Measurements from ENCODE around the gene SMIM20.

SMIM20 gene

GRCh38 chr4:25881193-25881592 is 32.8 kb upstream of the SMIM20 start:
- ATAC-seq (replicated peaks) = no peak
- H3K9me3 Mint-ChIP-seq = peaks cover 4% of the 10 kb centered on the region in 2 donors
- peaks cover 12 to 18% of the 10 kb centered on the region in 2 donors for H3K36me3 Mint-ChIP-seq
- peaks cover 47 to 63% of the 10 kb centered on the region in 2 donors for H3K4me1 Mint-ChIP-seq
- H3K27me3 Mint-ChIP-seq = no peaks in the 10 kb centered on the region
- DNase-seq = no peak
- no peak overlapping the region for H3K4me3 Mint-ChIP-seq
- H3K27ac Mint-ChIP-seq = peak overlapping the region; percentile 37

GRCh38 chr4:25882226-25882625 is 31.8 kb upstream of the SMIM20 start:
- Mint-ChIP-seq H3K4me3 (no peak overlapping the region), H3K36me3 (peaks cover 12 to 13% of the 10 kb centered on the region in 2 donors), H3K27me3 (no peaks in the 10 kb centered on the region), H3K9me3 (peaks cover 4% of the 10 kb centered on the region in 2 donors), H3K4me1 (peaks cover 40 to 54% of the 10 kb centered on the region in 2 donors), H3K27ac (peak overlapping the region; percentile 38)
- ATAC-seq (replicated peaks) (no peak), DNase-seq (no peak)

GRCh38 chr4:25883565-25883964 is 30.5 kb upstream of the SMIM20 start:
- Mint-ChIP-seq H3K4me3 (no peak overlapping the region), H3K27me3 (no peaks in the 10 kb centered on the region)

GRCh38 chr4:25884031-25884782 is 29.8 kb upstream of the SMIM20 start:
- no peak overlapping the region for H3K4me3 Mint-ChIP-seq

More at GRCh38 chr4:25883565-25883964, 30.5 kb upstream of the SMIM20 start:
- DNase-seq (no peak), ATAC-seq (replicated peaks) (no peak)
- Mint-ChIP-seq H3K4me1 (peaks cover 42 to 52% of the 10 kb centered on the region in 2 donors), H3K36me3 (peaks cover 12 to 16% of the 10 kb centered on the region in 2 donors), H3K27ac (no peak overlapping the region), H3K9me3 (peaks cover 4% of the 10 kb centered on the region in 2 donors)

GRCh38 chr4:25888781-25889180 is 25.2 kb upstream of the SMIM20 start:
- Mint-ChIP-seq H3K27me3 (no peaks in the 10 kb centered on the region), H3K27ac (no peak overlapping the region), H3K4me1 (peaks cover 19 to 20% of the 10 kb centered on the region in 2 donors), H3K9me3 (no peaks in the 10 kb centered on the region), H3K36me3 (peaks cover 5 to 15% of the 10 kb centered on the region in 2 donors), H3K4me3 (no peak overlapping the region)
- ATAC-seq (replicated peaks) = no peak
- DNase-seq = no peak

More at GRCh38 chr4:25884031-25884782, 29.8 kb upstream of the SMIM20 start:
- Mint-ChIP-seq H3K27me3 (no peaks in the 10 kb centered on the region), H3K27ac (peak overlapping the region; percentile 43), H3K9me3 (peaks cover 4% of the 10 kb centered on the region in 2 donors), H3K36me3 (peaks cover 12 to 18% of the 10 kb centered on the region in 2 donors), H3K4me1 (peaks cover 45 to 47% of the 10 kb centered on the region in 2 donors)
- peak; percentile 54 to 58 for ATAC-seq (replicated peaks)
- DNase-seq = no peak

- Mint-ChIP-seq H3K27ac (no peak overlapping the region), H3K36me3 (peaks cover 2 to 15% of the 10 kb centered on the region in 2 donors), H3K9me3 (no peaks in the 10 kb centered on the region), H3K27me3 (no peaks in the 10 kb centered on the region), H3K4me3 (no peak overlapping the region), H3K4me1 (peaks cover 9 to 10% of the 10 kb centered on the region in 2 donors)
- DNase-seq (no peak), ATAC-seq (replicated peaks) (no peak)
These were observed 24.2 kb upstream of the SMIM20 start for GRCh38 chr4:25889589-25890503.

GRCh38 chr4:25890571-25891485 is 23.2 kb upstream of the SMIM20 start:
- Mint-ChIP-seq H3K4me3 (no peak overlapping the region), H3K27me3 (no peaks in the 10 kb centered on the region), H3K9me3 (no peaks in the 10 kb centered on the region), H3K4me1 (peaks cover 5 to 8% of the 10 kb centered on the region in 2 donors), H3K27ac (no peak overlapping the region), H3K36me3 (peaks cover 9 to 19% of the 10 kb centered on the region in 2 donors)
- no peak for ATAC-seq (replicated peaks)
- DNase-seq = no peak

- no peak for DNase-seq
- H3K9me3 Mint-ChIP-seq = no peaks in the 10 kb centered on the region
- ATAC-seq (replicated peaks) = no peak
- H3K27me3 Mint-ChIP-seq = no peaks in the 10 kb centered on the region
- no peak overlapping the region for H3K4me3 Mint-ChIP-seq
- peaks cover 5 to 8% of the 10 kb centered on the region in 2 donors for H3K4me1 Mint-ChIP-seq
- H3K36me3 Mint-ChIP-seq = peaks cover 16% of the 10 kb centered on the region in 2 donors
- H3K27ac Mint-ChIP-seq = no peak overlapping the region
These were observed 21.2 kb upstream of the SMIM20 start for GRCh38 chr4:25892796-25893195.

- Mint-ChIP-seq H3K4me3 (no peak overlapping the region), H3K9me3 (no peaks in the 10 kb centered on the region), H3K36me3 (peaks cover 14 to 21% of the 10 kb centered on the region in 2 donors), H3K4me1 (peaks cover 5 to 13% of the 10 kb centered on the region in 2 donors), H3K27me3 (no peaks in the 10 kb centered on the region), H3K27ac (peak overlapping the region; percentile 9)
- no peak for ATAC-seq (replicated peaks)
- no peak for DNase-seq
These were observed 17.1 kb upstream of the SMIM20 start for GRCh38 chr4:25896776-25897539.

GRCh38 chr4:25900310-25900709 is 13.7 kb upstream of the SMIM20 start:
- no peak for ATAC-seq (replicated peaks)
- no peak for DNase-seq
- no peak overlapping the region for H3K4me3 Mint-ChIP-seq
- H3K27ac Mint-ChIP-seq = no peak overlapping the region
- no peaks in the 10 kb centered on the region for H3K9me3 Mint-ChIP-seq
- H3K36me3 Mint-ChIP-seq = peaks cover 16 to 24% of the 10 kb centered on the region in 2 donors
- peaks cover 26 to 39% of the 10 kb centered on the region in 2 donors for H3K4me1 Mint-ChIP-seq
- H3K27me3 Mint-ChIP-seq = no peaks in the 10 kb centered on the region

- Mint-ChIP-seq H3K36me3 (peaks cover 15 to 18% of the 10 kb centered on the region in 2 donors), H3K9me3 (no peaks in the 10 kb centered on the region), H3K27ac (no peak overlapping the region), H3K4me3 (no peak overlapping the region), H3K27me3 (no peaks in the 10 kb centered on the region), H3K4me1 (peaks cover 30 to 42% of the 10 kb centered on the region in 2 donors)
- ATAC-seq (replicated peaks) (no peak), DNase-seq (no peak)
These were observed 13.0 kb upstream of the SMIM20 start for GRCh38 chr4:25901030-25901430.

GRCh38 chr4:25903900-25904747 is 9.9 kb upstream of the SMIM20 start:
- DNase-seq (no peak), ATAC-seq (replicated peaks) (peak; percentile 81 to 86)
- Mint-ChIP-seq H3K27ac (peak overlapping the region; percentile 93), H3K36me3 (peaks cover 20 to 21% of the 10 kb centered on the region in 2 donors), H3K9me3 (peaks cover 1 to 4% of the 10 kb centered on the region in 2 donors), H3K4me3 (peak overlapping the region; percentile 61 to 70), H3K4me1 (peaks cover 43 to 57% of the 10 kb centered on the region in 2 donors), H3K27me3 (no peaks in the 10 kb centered on the region)

Measured in stimulated activated naive B cell treated with anti-CD40 and anti-IgM and Interleukin-4, amounts not matched to agents 10 μg/mL and 1 μg/mL and 100 μg/mL, for 72 hours (primary cell).